Measurements from ENCODE around the gene NFIB.

The NFIB gene

GRCh38 chr9:14198047-14198840 lies 115.7 kb downstream of the NFIB start:
- Mint-ChIP-seq H3K27me3 (ENCODE audit: low read depth) (no peaks in the 10 kb centered on the region), H3K36me3 (ENCODE audit: low read depth) (no peaks in the 10 kb centered on the region), H3K4me3 (peak overlapping the region in 1 of 3 experiments; percentile 3), H3K9me3 (no peaks in the 10 kb centered on the region), H3K27ac (peak overlapping the region; percentile 43 to 60 (median 51)), H3K4me1 (peaks cover 84% of the 10 kb centered on the region)
- TF ChIP-seq CTCF (IDR thresholded peaks at IDR 0.05; ENCODE audit: unreplicated experiment in 3 of 3) = no peak

GRCh38 chr9:14197325-14197858 lies 116.5 kb downstream of the NFIB start:
- TF ChIP-seq CTCF (IDR thresholded peaks at IDR 0.05; ENCODE audit: unreplicated experiment in 3 of 3) = no peak
- peaks cover 87% of the 10 kb centered on the region for H3K4me1 Mint-ChIP-seq
- H3K27ac Mint-ChIP-seq = peak overlapping the region; percentile 43 to 60 (median 51)
- no peaks in the 10 kb centered on the region for H3K9me3 Mint-ChIP-seq
- H3K36me3 Mint-ChIP-seq (ENCODE audit: low read depth) = no peaks in the 10 kb centered on the region
- H3K27me3 Mint-ChIP-seq (ENCODE audit: low read depth) = no peaks in the 10 kb centered on the region
- no peak overlapping the region for H3K4me3 Mint-ChIP-seq

DNA sequence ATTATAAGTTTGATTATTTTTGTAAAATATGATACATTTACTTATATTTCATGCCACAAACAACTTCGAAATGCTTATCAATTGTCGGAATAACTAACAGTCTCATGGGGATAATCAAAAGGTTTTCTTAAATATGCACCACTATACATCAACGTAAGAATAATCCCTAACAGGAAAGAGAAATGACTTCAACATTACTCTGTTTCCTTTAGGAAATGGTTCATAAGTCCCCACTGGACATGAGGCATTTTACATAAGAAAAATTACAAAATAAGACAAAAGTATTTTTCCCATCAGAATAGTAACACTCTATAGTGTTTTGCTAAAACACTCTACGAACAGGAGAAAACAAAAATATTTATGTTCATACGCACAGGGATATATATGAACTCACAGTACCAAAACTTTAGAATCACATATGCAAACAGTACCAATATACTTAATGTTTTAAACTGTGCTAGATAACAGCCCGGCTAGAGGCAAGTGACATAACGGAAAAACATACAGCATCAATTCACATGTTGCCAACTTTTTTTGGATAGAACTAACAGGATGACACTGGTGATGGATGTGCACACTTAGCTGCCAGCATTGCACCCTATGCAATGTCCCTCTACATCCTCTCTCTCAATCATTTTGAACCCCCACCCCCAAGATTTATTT lies 120.5 kb downstream of the NFIB start:
- Mint-ChIP-seq H3K36me3 (ENCODE audit: low read depth) (no peaks in the 10 kb centered on the region), H3K4me3 (peak overlapping the region in 1 of 3 experiments; percentile 2), H3K27me3 (ENCODE audit: low read depth) (no peaks in the 10 kb centered on the region), H3K9me3 (no peaks in the 10 kb centered on the region), H3K27ac (peak overlapping the region in 2 of 3 experiments; percentile 14 to 39), H3K4me1 (peaks cover 77% of the 10 kb centered on the region)
- no peak for TF ChIP-seq CTCF (IDR thresholded peaks at IDR 0.05; ENCODE audit: unreplicated experiment in 3 of 3)

GRCh38 chr9:14192556-14192955 lies 121.4 kb downstream of the NFIB start:
- no peak for TF ChIP-seq CTCF (IDR thresholded peaks at IDR 0.05; ENCODE audit: unreplicated experiment in 3 of 3)
- no peaks in the 10 kb centered on the region for H3K36me3 Mint-ChIP-seq (ENCODE audit: low read depth)
- no peaks in the 10 kb centered on the region for H3K9me3 Mint-ChIP-seq
- no peaks in the 10 kb centered on the region for H3K27me3 Mint-ChIP-seq (ENCODE audit: low read depth)
- peak overlapping the region in 2 of 3 experiments; percentile 23 to 39 for H3K27ac Mint-ChIP-seq
- peaks cover 81% of the 10 kb centered on the region for H3K4me1 Mint-ChIP-seq
- no peak overlapping the region for H3K4me3 Mint-ChIP-seq

GRCh38 chr9:14191512-14191911 lies 122.4 kb downstream of the NFIB start:
- no peaks in the 10 kb centered on the region for H3K36me3 Mint-ChIP-seq (ENCODE audit: low read depth)
- H3K27ac Mint-ChIP-seq = no peak overlapping the region
- TF ChIP-seq CTCF (IDR thresholded peaks at IDR 0.05; ENCODE audit: unreplicated experiment in 3 of 3) = no peak
- H3K9me3 Mint-ChIP-seq = no peaks in the 10 kb centered on the region
- H3K4me3 Mint-ChIP-seq = no peak overlapping the region
- peaks cover 81% of the 10 kb centered on the region for H3K4me1 Mint-ChIP-seq
- no peaks in the 10 kb centered on the region for H3K27me3 Mint-ChIP-seq (ENCODE audit: low read depth)
